Spinal cord (tissue), 10 donors: ENCODE data around the gene CTIF. TPM values are rescaled to one million over a fixed set of nuclear protein-coding genes. Genes with fewer than 3 reads are reported as not detected.

Source experiments
- DNase-seq, 6 donors: peaks; one replicate each; pipeline versions ENCODE4 v3.0.0 to v3.0.0-alpha.2; 2013 to 2015; ENCODE audit warnings: low spot score in 6 of 6, low read depth in 4 of 6
- H3K27ac ChIP-seq: one replicate; pipeline ENCODE4 v1.5.1; 2013; ENCODE audit warnings: low read depth, low read length, control low read depth
- H3K27me3 ChIP-seq: one replicate; pipeline ENCODE4 v1.6.1; 2013; ENCODE audit warnings: low read length; ENCODE audit not compliant: control insufficient read depth, insufficient read depth
- H3K36me3 ChIP-seq: one replicate; pipeline ENCODE4 v1.6.1; 2013; ENCODE audit warnings: low read length; ENCODE audit not compliant: control insufficient read depth, insufficient read depth
- H3K4me1 ChIP-seq: one replicate; pipeline ENCODE4 v1.6.1; 2013; ENCODE audit warnings: low read length; ENCODE audit not compliant: control insufficient read depth, insufficient read depth
- H3K4me3 ChIP-seq: one replicate; pipeline ENCODE4 v1.5.1; 2013; ENCODE audit warnings: low read depth, low read length, control low read depth
- H3K9me3 ChIP-seq: one replicate; pipeline ENCODE4 v1.6.1; 2013; ENCODE audit warnings: low read length; ENCODE audit not compliant: control insufficient read depth, insufficient read depth
- WGBS: methylation state at CpG from one replicate; pipeline ENCODE4 v1.1.5; 2013; ENCODE audit warnings: missing lambda C conversion rate; ENCODE audit not compliant: insufficient coverage; 5-methylcytosine and 5-hydroxymethylcytosine counted together
- polyA plus RNA-seq, 2 donors: library from polyadenylated mRNA; unstranded; fragments of 120-200 nt; gene quantifications; one replicate each; pipeline ENCODE4 v1.2.1, GENCODE V29; 2013; ENCODE audit not compliant: insufficient read length in 2 of 2
- total RNA-seq, 2 donors: library from RNA; depleted of rRNA in 1 of 2; stranded (reverse); fragments of 120-200 nt in 1 of 2; fragments of >200 nt in 1 of 2; gene quantifications; one replicate each; pipeline versions ENCODE4 v1.2.3 to v1.2.4, GENCODE V29; 2013 to 2014
- donor health status: healthy.

CTIF gene
- total and polyA plus RNA-seq, 4 donors, result 32.5 to 106 (median 72.6) TPM

DNA sequence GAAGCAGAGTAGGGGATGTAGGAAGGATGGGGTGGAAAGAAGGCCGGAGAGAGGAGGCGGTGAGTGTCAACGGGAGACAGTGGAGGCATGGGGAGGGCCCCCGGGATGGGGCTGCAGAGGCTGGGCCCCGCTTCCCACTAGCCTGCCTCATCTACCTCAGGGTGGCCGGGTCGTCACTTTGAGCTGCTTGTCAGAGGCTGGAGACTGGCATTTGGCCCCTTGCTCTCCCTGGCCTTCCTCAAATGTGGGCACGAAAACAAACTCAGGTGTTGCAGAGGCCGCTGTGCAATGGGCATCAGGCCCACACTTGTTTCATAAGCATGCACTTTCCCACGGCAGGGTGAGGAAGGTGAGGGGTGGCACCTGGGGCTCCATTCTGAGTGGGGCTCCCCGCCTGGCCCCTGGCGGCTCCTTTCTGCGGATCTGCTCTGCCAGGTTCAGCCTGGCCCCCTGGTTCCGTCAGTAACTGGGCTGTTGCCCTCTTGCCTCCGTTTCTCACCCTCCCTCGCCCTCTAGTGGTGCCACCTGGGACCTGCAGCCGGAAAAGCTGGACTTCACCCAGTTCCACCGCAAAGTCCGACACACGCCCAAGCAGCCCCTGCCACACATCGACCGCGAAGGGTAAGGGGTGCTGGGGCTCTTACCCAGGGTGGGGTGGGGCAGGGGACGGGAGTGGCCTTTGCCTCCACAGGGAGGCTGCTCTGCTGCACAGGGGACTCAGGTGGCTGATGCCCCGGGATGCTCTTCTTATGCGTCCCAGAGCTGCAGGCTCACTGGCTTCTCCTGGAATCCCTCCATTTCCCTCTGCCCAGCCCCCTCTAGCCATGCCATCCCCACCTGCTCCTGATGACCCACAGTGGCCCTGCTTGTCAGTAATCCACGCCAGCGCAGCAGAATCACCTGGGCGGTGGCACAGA is 125.4 kb downstream of the CTIF start:
- Histone ChIP-seq H3K4me1 (peaks cover 59% of the 10 kb centered on the region), H3K9me3 (no peaks in the 10 kb centered on the region), H3K27me3 (no peaks in the 10 kb centered on the region), H3K4me3 (no peak overlapping the region), H3K36me3 (peaks cover 34% of the 10 kb centered on the region), H3K27ac (no peak overlapping the region)
- 52% methylated on average over 26 of the region's 29 CpGs for WGBS
- peak in 2 of 6 donors; percentile 66 to 72 for DNase-seq

DNA sequence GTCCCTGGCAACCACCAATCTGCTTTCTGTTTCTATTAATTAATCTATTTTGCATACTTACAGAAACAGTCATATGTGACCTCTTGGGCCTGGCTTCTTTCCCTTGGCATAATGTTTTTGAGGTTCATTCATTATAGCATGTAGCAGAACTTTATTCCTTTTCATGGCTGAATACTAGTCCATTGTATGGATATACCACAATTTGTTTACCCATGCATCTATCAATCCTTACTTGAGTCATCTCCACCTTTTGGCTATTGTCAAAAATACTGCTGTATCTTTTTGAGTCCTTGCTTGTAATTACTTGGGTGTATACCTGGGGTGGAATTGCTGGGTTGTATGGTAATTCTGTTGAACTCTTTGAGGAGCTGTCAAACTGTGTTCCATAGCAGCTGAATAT is 126.8 kb downstream of the CTIF start:
- Histone ChIP-seq H3K9me3 (no peaks in the 10 kb centered on the region), H3K27me3 (no peaks in the 10 kb centered on the region), H3K36me3 (peaks cover 41% of the 10 kb centered on the region), H3K4me3 (no peak overlapping the region), H3K27ac (no peak overlapping the region), H3K4me1 (peaks cover 44% of the 10 kb centered on the region)
- DNase-seq, result no peak

DNA sequence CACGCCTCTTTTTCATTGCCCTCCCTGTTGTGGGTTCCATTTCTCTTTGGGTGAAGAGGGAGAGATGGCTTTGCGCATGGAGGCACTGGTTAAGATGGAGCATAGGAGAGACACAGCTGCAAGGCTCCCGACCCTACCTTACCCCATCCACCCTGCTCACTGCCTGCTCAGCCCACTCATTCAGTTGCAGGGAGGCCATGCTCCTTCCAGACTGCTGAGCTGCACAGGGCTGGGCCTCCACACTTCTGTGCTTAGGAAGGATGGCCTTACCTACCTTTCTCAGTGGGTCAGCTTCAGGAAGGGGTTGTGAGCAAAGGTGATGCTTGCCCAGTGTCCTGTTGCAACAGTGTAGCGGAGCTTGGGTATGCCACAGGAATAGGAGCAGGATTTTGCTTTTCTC is 127.8 kb downstream of the CTIF start:
- no peaks in the 10 kb centered on the region for H3K9me3 ChIP-seq
- H3K27ac ChIP-seq, result no peak overlapping the region
- H3K4me3 ChIP-seq, result no peak overlapping the region
- H3K27me3 ChIP-seq, result no peaks in the 10 kb centered on the region
- peaks cover 38% of the 10 kb centered on the region for H3K4me1 ChIP-seq
- DNase-seq, result no peak
- WGBS, result 88% methylated on average over 1 of the region's 4 CpGs
- peaks cover 48% of the 10 kb centered on the region for H3K36me3 ChIP-seq

DNA sequence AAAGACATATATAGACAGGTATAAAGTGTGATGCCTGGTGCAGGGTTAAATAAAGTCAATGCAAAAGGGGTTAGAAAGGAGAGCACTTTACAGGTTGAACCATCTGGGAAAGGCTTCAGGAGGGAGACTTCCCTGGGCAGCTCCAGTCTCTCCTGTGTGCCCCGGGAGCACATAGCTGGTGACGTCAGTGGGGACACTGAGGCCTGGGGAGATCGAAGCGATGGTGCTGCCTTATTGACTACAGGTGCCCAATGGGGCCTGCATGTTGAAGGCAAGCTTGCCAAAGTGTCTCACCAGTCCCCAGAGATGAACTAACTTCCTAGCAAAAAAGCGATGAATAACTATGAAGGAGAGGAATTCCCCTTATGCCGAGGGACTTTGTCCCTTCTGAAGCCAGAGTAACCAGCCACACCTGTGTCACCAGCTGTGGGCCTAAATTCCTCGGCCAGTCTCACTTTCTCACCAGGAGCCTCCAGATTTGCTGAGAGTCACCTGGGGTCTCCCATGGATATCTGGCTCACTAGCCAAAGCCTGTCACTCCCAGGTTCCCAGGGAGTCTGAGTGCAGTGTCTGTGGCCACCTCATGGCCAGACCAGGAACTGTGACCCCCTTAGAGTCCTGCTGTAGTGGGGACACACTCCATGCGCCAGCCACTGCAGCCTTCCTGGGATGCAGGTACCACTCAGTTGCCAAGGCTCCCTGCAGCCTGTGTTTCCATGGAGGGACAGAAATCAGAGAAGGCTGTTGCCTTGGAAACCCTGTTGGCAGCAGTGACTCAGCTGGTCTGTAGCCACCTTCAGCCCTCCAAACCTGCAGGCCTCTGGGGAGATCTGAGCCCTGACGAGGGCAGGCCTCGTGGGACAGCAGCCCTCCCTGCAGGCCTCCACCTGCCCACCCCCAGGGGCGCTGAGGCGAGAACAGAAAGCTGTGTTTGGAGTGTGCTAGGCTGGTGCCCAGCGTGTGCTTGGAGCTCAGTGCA is 128.7 kb downstream of the CTIF start:
- no peaks in the 10 kb centered on the region for H3K27me3 ChIP-seq
- peaks cover 48% of the 10 kb centered on the region for H3K36me3 ChIP-seq
- DNase-seq, result peak in 2 of 6 donors; percentile 65 to 68
- H3K4me1 ChIP-seq, result peaks cover 29% of the 10 kb centered on the region
- H3K9me3 ChIP-seq, result no peaks in the 10 kb centered on the region
- WGBS, result 61% methylated on average over 9 of the region's 13 CpGs
- no peak overlapping the region for H3K4me3 ChIP-seq
- no peak overlapping the region for H3K27ac ChIP-seq

DNA sequence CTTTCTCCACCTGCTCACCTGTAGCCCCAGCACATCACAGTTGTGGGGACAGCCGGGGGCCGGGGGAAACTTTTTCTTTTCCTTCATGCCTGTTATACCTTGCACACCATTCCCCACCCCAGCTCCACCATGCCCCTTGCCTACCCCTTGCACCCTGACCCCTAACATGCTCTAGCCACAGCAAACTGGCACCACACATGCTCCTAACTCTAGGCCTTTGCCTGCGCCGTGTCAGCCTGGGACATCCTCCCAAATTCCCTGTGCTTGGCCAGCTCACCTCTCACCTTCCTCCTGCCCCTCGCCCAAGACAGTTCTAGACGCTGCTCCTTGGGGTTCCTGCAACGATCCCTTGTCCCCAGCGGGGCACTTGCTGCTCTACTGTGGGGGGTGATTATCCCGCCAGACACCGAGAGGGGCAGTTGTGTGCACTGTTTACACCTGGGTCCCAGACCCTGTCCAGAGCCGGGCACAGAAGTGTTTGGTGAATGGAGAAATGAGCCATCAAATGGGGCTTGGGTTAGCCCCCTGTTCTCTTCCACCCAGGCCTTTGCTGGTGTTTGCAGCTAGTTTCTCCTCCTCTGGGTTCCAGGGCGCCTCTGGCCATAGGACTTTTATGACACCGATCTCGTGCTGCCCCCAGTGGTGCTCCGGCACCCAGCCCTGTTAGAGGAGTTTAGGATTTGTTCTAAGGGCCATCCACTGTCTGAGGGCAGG is 129.8 kb downstream of the CTIF start:
- Histone ChIP-seq H3K4me1 (peaks cover 24% of the 10 kb centered on the region), H3K4me3 (no peak overlapping the region), H3K27me3 (no peaks in the 10 kb centered on the region), H3K27ac (no peak overlapping the region), H3K36me3 (peaks cover 51% of the 10 kb centered on the region), H3K9me3 (no peaks in the 10 kb centered on the region)
- DNase-seq, result no peak
- WGBS, result 89% methylated on average over 13 of the region's 15 CpGs

DNA sequence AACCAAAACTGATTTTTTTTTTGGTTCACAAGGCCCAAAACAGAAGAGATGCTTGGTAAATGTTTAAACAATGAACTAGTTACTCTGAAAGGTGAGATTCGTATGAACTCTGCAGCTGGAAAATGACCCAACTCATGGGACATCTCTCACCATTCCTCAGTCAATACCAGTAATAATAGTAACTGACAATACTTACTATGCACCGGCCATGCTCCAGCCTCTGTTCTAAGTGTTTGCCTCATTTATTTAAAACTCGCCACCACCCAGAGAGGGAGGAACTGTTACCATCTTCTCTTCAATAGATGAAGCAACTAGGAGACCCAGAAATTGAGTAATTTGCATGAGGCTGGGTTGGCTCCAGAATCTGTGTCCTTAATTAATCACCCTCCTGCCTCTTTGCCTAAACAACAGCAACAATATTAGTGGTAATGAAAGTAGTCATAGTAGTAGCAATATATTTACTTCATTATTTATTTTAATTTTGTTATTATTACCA is 130.4 kb downstream of the CTIF start:
- no CpG with 5 or more reads among the region's 3 CpGs for WGBS
- no peak overlapping the region for H3K4me3 ChIP-seq
- no peaks in the 10 kb centered on the region for H3K9me3 ChIP-seq
- no peak for DNase-seq
- peaks cover 22% of the 10 kb centered on the region for H3K4me1 ChIP-seq
- no peaks in the 10 kb centered on the region for H3K27me3 ChIP-seq
- H3K36me3 ChIP-seq, result peaks cover 49% of the 10 kb centered on the region
- no peak overlapping the region for H3K27ac ChIP-seq

DNA sequence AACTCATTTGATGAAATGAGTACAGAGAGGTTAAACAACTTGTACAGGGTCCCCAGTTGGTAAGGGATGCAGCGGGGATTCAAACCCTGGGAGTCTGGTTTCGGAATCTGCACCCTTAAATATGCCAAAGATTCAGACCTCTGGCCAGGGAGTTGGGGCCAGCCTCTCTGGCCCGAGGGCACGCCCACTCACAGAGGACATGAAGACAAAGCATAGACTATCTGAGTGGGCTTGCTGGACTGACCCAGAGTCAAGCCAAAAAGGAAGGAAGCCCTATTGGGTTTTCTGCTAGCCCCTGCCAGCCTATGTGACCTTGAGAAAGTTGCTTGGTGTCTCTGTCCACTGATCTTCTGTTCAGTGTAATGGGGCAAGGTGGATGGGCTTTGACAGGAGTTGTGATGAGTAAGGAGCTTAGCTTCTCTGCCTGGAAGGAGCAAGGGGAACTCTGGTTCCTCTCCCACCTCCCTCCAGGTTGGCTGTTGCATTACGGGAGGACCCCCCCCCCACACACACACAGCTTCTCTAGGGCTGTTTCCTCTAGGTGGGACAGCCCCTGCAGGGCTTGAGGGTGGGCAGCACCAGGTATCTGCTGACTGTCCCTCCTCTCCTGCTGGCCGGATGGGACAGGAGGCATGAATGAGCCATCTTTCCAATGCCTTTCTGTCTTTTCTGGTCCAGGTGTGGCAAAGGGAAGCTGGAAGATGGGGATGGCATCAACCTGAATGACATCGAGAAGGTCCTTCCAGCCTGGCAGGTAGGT is 131.3 kb downstream of the CTIF start:
- Histone ChIP-seq H3K36me3 (peaks cover 40% of the 10 kb centered on the region), H3K4me3 (no peak overlapping the region), H3K4me1 (peaks cover 23% of the 10 kb centered on the region), H3K27ac (no peak overlapping the region), H3K27me3 (no peaks in the 10 kb centered on the region), H3K9me3 (no peaks in the 10 kb centered on the region)
- WGBS, result 97% methylated on average over 5 of the region's 7 CpGs
- DNase-seq, result no peak

DNA sequence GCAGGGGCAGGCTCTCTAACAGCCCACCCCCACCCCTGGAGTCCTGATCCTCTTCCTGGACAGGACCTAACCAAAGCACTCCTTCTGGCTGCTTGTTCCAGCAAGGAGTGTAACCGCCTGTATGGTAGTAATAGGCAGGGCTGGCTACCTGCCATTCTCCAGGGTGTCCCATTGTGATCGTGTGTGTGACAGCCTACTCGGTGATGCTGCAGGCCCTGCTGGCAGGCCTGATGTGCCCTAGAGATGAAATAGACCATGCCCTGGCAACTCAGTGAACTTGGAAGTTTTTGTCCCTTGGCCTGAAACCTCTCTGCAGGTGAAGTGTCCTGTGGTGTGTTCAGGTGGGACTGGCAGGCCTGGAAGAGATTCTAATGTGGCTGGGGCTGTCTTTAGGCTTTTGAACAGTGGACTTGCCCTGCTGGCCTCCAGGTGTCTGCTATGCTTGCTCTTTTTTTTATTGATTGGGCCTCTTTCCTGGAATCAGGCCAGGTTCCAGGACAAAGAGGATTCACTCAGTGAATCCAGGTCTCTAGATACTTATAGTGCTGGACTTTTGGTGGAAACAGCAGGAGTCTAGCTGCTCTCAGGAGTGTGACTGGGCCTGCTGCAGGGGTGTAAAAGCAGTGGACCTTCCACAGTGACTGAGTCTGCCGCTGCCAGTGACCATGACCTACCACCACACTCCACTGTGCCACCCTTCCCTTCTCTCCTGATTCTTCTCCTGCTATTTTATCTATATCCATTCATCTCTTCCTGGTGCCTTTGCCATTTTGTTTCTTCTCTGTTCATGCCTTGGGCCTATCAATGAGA is 132.1 kb downstream of the CTIF start:
- Histone ChIP-seq H3K4me3 (no peak overlapping the region), H3K4me1 (peaks cover 29% of the 10 kb centered on the region), H3K27ac (no peak overlapping the region), H3K27me3 (no peaks in the 10 kb centered on the region), H3K36me3 (peaks cover 39% of the 10 kb centered on the region), H3K9me3 (no peaks in the 10 kb centered on the region)
- no peak for DNase-seq
- 94% methylated on average over 4 of the region's 4 CpGs for WGBS
